HepG2 (cell line): ENCODE data around the gene STOM. TPM values are rescaled to one million over a fixed set of nuclear protein-coding genes. Genes with fewer than 3 reads are reported as not detected.
A peak's percentile ranks its signal among the peaks of the same experiment; 100 is the strongest.

ENCODE experiments used
- GTF2F1 ChIP-seq: fragments of 150-350 bp; IDR thresholded peaks from 2 replicates; pipeline ENCODE4 v1.6.1; 2014; ENCODE audit warnings: low read length
- HDAC2 ChIP-seq: sonication (generic); formaldehyde crosslinking; IDR thresholded peaks from 2 replicates; pipeline ENCODE4 v1.4.0; 2020; ENCODE audit warnings: missing genetic modification reagents
- KDM5A ChIP-seq: fragments of 200-600 bp; sonication (generic); IDR thresholded peaks from 2 replicates; pipeline ENCODE4 v1.7.0; 2018; ENCODE audit warnings: antibody characterized with exemption, mild to moderate bottlenecking, low read length, borderline replicate concordance
- MXI1 ChIP-seq: IDR thresholded peaks from 3 replicates; pipeline ENCODE4 v1.6.1; 2012; ENCODE audit warnings: low read depth, low read length, inconsistent platforms, borderline replicate concordance
- PHF8 ChIP-seq: sonication (generic); formaldehyde crosslinking; IDR thresholded peaks from 2 replicates; pipeline ENCODE4 v1.5.0; 2020; ENCODE audit warnings: missing genetic modification reagents
- POLR2AphosphoS5 ChIP-seq: IDR thresholded peaks from 2 replicates; pipeline ENCODE4 v1.6.1; 2012; ENCODE audit warnings: low read depth, low read length
- RFXAP ChIP-seq: sonication (generic); formaldehyde crosslinking; IDR thresholded peaks from 2 replicates; pipeline ENCODE4 v1.4.0; 2020; ENCODE audit warnings: missing genetic modification reagents, borderline replicate concordance
- ZBED4 ChIP-seq: sonication (generic); formaldehyde crosslinking; IDR thresholded peaks from 2 replicates; pipeline ENCODE4 v1.4.0; 2020; ENCODE audit warnings: missing genetic modification reagents, borderline replicate concordance
- ZNF264 ChIP-seq: sonication (generic); formaldehyde crosslinking; IDR thresholded peaks from 2 replicates; pipeline ENCODE4 v1.4.0; 2020; ENCODE audit warnings: missing genetic modification reagents
- ZNF407 ChIP-seq: sonication (generic); formaldehyde crosslinking; IDR thresholded peaks from one replicate; pipeline ENCODE4 v1.5.1; 2020; ENCODE audit warnings: mild to moderate bottlenecking, missing genetic modification reagents; ENCODE audit errors: not compliant biosample characterization
- ZNF496 ChIP-seq: sonication (generic); formaldehyde crosslinking; IDR thresholded peaks from 2 replicates; pipeline ENCODE4 v1.8.1; 2023; ENCODE audit warnings: mild to moderate bottlenecking, moderate library complexity, missing genetic modification reagents; ENCODE audit not compliant: insufficient replicate concordance
- ZNF512B ChIP-seq: sonication (generic); formaldehyde crosslinking; IDR thresholded peaks from 2 replicates; pipeline ENCODE4 v1.5.1; 2020; ENCODE audit warnings: missing genetic modification reagents, mild to moderate bottlenecking, borderline replicate concordance
- ZNF879 ChIP-seq: sonication (generic); formaldehyde crosslinking; IDR thresholded peaks from 2 replicates; pipeline ENCODE4 v1.8.1; 2023; ENCODE audit warnings: missing genetic modification reagents
- polyA plus RNA-seq, 8 experiments: library from polyadenylated mRNA; depleted of rRNA in 3 of 8; stranded (reverse) in 7 of 8; unstranded in 1 of 8; fragments of >200 nt; fragmentation: Illumina TruSeq in 4 of 8; extraction: Trizol in 4 of 8; gene quantifications; 2 replicates each; pipeline versions ENCODE4 v1.2.1 to v1.2.3, GENCODE V29; 2011 to 2016; ENCODE audit warnings: low read depth in 4 of 8, missing spikeins in 1 of 8, mixed read lengths in 1 of 8; ENCODE audit not compliant: insufficient read depth in 1 of 8
- total RNA-seq, 5 experiments: library from RNA; depleted of rRNA; stranded (reverse); fragments of >200 nt; fragmentation: Illumina TruSeq; extraction: Trizol; gene quantifications; 2 replicates each; pipeline ENCODE4 v1.2.3, GENCODE V29; 2016; ENCODE audit warnings: low read depth in 1 of 5

The STOM gene
- total and polyA plus RNA-seq, 2 of the 13 experiments (the other 11 are each of a cell fraction or from before 2014, with no cell fraction given), result 43.6 to 165 TPM

- TF ChIP-seq ZNF512B (CRISPR knock-in tag) (0 out of 2 replicates have a peak, but pooled peaks have one; percentile 64), ZNF496 (CRISPR knock-in tag) (no peak), POLR2AphosphoS5 (peak; percentile 83), ZNF407 (CRISPR knock-in tag) (peak; percentile 87), HDAC2 (CRISPR knock-in tag) (0 out of 2 replicates have a peak, but pooled peaks have one; percentile 25), GTF2F1 (no peak), KDM5A (no peak), ZNF264 (CRISPR knock-in tag) (0 out of 2 replicates have a peak, but pooled peaks have one; percentile 56), ZBED4 (no peak), RFXAP (CRISPR knock-in tag) (0 out of 2 replicates have a peak, but pooled peaks have one; percentile 6), ZNF879 (CRISPR knock-in tag) (0 out of 2 replicates have a peak, but pooled peaks have one; percentile 27), PHF8 (CRISPR knock-in tag) (peak; percentile 72), MXI1 (0 out of 3 replicates have a peak, but pooled peaks have one; percentile 62)
Measured at GRCh38 chr9:121369595-121370265, at the start of gene STOM (continued).
